HG03064 (cell line): Measurements from ENCODE around the gene EPOP.

Source experiments
- ATAC-seq: cut with Tn5 transposase; IDR thresholded peaks from one replicate; pipeline ENCODE4 v1.9.1; 2021; ENCODE audit warnings: low read depth; ENCODE audit not compliant: unreplicated experiment

The EPOP gene

DNA sequence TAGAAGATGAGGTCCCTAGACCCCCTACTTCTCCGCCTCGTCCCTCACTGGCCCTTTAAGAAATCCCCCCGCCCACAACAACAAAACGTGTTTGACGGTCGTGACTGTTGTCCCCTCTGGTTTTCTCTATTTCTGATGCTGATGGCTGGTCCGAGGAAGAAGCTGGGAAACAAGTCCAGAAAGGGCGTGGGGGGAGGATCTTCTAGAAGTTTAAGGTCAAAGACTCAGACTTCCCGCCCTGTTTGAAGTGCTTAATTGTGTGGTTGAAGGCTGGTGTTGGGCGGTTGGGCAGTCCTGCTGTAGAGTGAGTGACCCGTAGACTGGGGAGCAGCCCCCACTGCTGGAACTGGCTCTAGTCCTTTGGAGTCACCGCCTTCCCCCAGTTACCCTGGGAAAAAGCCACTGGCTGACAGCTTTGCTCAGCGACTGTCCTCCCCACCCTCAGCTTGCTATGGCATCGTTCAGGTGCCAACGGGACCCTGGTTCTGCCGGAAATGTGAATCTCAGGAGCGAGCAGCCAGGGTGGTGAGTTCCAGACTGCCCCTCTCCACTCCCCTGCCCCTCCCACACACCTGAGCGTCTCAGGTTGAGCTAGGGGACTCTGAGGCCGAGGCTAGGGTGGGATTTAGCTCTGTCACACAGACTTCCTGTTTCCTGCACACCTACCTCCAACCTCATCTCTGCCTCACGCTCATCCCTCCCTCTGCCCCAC, 31.9 kb upstream of the EPOP start:
- no peak for ATAC-seq

DNA sequence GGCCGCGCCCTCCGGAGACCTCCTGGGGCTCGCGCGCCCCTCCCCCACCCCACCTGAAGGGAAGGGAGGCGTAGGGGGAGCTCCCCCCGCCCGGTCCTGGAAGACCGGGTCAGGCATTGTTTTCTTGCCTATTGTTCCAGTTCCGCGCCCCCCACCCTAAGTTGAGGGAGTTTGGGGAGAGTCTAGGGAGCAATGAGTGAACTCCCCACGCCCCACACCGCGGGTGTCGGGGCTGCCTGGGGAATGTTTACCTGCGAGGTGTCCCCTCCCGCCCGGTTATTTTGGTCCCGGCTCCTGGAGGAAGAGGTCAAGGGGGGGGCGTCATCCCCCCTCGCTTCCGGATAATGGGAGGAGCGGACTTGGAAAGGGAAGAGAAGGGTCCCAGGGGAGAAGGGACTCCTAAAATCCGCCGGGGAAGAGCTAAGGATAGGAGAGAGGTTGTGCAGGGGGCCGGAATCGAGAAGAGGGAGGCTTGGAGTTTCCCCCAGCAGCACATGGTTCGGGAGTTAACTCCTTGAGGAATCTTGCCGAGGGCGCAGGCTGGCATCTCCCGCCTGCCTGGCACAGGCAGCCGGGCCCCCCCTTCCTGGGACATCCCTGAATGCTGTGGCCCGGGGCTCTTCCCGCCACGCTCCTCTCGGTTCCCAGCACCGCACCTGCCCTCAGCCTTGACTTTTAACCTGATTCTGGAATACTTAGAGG, 31.2 kb upstream of the EPOP start:
- ATAC-seq, result no peak

DNA sequence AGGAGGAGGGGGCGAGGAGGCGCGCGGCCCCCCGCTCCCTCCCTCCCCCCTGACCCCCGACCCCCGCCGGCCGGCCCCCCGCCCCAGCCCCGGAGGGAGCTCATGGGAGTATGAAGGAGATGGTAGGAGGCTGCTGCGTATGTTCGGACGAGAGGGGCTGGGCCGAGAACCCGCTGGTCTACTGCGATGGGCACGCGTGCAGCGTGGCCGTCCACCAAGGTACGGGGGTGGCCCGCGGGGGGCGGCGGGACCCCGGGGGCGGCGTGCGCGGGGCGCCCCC, 30.7 kb upstream of the EPOP start:
- no peak for ATAC-seq

DNA sequence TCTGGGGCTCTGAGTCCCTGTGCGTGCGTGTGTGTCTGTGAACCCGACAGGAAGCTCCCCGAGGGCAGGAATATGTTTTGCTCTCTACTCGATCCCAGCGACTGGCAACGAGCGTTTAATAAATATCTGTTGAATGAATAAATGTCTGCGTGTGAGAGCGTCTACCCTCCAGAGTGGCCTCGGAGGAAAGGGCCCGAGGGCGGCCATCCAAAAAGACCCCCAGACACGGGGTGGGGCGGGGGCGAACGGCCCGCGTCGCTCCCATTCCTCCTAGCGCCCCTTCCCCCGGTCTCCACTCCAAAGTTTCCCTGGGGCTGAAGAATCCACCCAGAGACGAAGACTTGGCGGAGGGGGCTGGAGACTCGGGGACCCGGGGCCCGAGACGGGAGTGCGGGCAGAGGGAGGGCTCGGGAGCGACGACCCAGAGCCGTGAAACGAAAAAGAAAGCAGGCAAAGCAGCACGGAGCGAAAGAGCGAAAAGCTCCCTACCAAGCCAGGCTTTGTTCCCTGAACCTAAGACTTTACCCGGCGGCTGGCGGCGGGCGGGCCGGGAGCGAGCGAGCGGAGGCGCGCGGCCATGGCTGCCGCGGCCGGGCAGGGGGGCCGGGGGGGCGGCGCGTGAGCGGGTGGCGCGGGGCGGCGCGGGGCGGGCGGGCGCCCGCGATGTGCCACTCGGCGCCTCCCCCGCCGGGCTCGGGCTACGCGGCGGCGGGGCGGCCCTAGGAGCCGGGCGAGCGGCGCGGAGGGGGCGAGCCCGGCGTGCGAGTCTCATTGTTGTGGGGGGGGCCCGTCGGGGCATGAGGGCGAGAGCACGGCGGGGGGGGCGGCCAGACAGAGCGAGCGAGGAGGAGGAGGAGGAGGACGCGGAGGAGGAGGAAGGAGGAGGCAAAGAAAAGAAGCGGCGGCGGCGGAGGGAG, 30.1 kb upstream of the EPOP start, which contains the start of gene MLLT6:
Gene MLLT6 (plus strand): TSS at position 668 of the 917 bp plus-strand sequence. CDS start 360 bp downstream, outside the sequence.
- ATAC-seq, result no peak

DNA sequence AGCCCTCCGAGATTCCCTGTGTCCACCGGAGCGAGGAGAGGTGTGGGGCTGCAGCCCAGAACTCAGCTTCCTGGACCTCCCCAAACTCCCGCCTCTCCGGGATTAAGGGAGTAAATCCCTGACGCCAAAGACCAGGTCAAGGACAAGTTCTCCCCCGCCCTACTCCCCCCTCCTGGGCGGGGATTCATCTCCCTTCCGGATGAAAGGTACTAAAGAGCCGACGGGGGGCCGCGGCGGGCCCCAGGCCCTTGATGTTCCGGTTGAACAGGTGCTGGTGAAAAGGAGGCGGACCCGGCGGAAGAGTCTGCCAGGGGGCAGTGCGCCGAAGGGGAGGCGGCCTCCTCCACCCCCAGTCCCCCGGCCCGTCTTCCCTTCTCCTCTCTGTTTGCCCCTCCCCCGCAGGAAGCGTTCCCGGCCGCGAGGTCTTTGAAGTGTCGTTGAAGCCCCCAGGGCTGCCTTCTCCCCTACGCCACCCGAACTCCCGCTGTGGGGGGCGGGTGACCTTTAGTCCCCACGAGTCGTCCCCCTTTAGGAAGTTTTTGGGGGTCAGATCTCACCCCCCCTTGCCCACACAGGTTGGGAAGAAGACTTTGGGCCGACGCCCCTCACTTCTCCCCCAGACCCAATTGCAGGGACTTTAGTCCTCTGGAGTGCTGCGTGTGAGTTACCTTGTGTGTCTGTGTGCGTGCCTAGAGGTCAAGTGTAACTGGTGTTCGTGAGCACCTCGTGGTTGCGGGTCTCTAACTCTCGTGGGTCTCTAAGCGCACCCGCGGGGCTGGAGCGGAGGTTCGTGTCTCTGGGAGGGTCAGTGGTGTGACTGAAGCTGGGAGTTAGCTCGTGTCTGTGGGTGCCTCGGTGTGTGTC, 29.2 kb upstream of the EPOP start:
- no peak for ATAC-seq

DNA sequence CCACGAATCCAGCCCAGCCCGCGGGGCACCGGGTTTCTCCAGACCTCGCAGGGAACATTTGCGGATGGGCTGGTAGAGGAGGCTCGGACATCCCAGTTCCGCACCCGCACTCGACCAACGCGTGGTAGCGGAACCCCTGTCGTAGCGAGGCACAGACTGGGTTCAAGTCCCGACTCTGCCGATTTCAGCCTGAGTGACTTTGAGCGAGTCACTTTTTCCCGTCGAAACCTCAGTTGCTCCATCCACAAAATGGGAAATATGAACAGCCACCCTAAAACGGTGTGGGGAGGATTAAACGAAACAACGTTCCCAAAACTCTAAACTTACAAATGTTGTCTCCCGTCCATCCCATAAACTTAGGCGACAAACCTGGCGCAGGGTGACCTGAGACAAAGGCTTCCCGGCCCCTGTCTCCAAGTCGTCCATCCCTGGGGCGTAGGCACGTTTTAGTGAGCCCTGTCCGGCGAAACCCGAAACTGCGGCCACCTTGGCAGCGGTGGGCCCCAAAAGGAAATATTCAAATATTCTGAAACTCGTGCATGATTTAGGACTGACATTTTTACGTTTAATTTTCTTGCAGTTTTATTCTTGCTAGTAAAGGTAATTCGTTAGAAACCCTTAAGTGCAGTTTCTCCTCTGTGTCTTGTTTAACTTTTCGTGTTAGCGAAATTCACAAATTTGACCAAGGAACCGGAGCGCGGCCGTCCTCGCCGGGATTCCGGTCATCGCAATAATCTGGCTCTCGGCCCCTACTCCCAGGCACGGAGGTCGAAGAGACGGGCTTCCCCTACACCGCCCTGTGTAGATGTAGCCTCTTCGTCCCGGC, 28.4 kb upstream of the EPOP start:
- ATAC-seq, result no peak

DNA sequence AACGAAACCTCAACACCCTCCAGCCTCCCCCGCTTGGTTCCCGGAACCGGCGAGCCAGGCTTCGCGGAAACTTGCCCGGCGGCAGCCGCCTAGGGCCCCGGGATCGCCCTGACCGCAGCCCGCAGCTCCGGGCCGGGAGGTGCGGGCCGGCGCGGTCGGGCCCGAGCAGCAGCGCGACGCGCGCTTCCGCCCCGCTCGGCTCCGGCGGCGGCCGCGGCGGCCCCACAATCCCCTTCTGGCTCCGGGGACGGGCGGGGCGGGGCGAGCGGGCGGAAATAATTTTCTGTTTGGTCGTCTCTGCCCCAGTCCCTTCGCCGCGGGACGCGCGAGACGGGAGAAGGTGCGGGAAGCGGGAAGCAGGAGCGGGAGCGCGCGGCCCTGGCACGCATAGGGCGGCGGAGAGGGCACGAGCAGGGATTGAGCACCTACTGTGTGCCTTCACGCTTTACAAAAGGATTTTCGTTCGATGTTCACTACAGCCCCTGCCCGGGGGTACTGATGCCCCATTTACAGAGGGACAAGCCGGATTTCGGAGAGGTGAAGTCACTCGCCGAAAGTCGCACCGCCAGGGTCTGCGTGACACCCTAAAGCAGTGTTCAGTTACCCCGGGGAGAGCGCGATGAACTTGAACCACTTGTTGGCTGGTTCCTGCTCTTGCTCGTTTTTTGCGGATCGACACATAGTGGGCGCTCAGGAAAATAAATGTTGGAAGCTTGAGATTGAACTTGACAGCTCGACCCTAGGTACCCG, 27.6 kb upstream of the EPOP start:
- ATAC-seq, result no peak

DNA sequence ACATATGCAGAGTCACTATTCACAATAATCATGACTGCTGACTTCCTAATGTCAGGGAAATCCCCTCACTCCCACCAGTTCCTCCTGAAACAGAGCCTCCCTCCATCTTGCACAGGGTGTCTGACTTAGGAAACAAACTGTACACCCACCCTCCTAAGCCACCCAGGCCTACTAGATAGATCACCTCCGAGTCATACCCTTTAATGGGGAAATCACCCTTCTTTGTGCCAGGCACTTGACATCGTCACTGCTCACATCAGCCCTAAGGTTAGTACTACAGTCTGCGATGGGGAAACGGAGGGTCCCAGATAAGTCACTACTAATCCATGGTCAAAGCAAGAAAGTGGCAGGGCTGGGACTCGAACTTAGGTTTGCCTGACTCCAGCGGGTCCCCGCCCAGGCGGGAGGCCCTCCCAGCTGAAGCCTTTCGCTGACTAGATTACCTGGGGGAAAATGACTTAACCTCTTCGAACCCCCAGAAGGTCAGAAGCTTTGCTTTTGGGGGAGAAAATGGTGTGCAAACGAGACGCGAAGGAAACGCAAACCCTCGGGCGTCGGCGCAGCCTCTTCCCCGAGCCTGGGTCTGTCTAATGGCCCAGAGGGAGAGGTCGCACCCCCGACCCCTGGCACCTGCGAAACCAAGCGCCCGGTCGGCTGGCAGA, 26.9 kb upstream of the EPOP start:
- no peak for ATAC-seq

DNA sequence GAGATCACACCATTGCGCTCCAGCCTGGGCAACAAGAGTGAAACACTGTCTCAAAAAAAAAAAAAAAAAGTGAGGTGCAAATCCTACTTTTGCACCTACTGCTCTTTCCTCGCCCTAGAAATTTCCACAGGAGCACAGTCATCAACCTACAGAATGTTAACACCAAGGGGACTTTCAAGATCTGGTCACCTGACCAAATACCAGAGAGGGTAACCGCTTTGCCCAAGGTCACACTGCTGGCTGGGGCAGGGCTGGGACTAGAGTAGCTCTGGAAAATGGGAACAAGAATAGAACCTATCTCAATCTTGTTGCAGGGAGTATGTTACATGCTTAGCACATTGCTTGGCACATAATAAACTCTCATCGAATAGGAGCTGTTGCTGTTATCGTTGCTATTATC, 24.0 kb upstream of the EPOP start:
- no peak for ATAC-seq

DNA sequence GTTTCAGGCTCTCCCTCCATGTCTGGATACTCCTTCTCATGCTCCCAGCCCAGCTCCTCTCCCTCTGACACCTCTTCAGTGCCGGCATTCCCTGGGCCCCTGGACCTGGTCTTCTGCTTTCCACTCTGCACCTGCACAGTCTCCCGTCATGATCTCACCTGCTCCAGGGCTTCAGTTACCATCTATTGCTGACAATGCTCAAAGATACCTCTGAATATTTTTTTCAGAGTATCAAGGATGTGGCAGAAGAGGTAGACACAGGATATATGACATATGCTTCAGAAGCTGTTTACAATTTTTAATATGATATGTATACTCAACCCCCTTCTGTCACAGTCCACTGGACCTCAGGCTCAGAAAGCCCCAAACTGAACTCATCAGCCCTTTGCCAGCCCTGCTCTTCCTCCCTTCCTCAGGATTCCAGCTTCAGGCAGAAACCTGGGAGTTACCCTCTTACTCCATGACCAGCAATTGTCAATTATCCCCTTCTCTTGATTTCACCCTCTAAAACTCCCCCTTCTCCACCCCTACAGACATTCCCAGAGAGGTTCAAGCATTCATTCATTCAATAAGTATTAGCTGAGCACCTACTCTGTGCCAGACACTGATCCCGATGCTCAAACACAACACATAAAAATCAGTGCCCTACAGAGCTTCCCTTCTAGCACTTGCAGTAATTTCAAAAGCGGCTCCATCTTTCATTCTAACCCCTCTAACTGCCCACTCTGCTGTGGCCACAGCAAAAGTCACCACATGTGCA, 22.5 kb upstream of the EPOP start:
- ATAC-seq, result no peak

DNA sequence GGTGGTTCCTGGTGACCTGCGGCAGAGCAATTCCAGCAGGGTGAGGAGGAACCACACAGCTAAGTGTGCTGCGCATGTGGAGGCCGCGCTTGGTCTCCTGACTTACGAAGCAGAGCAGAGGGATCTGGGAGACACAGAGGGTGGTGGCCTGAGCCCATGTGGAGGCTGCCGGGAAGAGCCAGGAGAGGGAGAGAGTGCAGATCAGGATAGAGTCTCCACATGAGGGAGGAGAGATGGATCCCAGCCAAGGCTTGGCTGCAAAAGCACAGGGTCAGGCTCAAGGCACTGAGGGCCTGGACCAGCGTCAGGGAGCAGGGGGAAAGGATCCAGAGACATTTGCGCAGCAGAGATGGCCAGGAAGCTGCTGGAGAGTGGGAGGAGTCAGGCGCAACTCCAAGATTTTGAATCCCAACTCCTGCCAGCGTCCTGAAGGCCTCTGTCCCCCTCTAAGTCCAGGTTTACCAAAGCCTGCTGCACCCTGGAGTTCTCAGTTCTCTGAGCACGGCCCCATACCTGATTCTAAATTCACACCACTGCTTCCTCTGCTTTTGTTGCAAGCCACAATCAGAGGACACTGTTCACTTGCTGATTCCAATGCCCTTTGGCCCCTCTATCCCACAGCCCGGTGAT, 19.1 kb upstream of the EPOP start:
- no peak for ATAC-seq

DNA sequence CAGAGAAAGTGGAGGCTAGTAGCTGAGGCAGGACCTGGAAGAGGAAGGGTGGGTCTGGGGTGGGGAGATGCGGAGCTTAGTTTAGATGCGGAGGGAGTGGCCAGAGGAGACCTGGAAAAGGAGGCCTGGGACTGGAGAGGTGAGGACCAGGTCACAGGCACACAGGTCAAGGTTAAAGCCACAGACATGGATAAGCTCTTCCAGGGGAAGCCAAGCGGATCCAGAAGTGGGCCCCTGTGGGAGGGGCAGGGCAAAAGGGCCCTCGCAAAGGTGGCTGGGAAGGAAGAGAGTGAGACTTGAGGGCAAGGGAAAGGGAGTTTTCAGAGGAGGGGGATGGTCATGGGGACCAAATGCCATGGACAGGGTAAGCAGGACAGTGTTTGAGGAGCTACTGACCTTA, 16.4 kb upstream of the EPOP start:
- ATAC-seq, result no peak

DNA sequence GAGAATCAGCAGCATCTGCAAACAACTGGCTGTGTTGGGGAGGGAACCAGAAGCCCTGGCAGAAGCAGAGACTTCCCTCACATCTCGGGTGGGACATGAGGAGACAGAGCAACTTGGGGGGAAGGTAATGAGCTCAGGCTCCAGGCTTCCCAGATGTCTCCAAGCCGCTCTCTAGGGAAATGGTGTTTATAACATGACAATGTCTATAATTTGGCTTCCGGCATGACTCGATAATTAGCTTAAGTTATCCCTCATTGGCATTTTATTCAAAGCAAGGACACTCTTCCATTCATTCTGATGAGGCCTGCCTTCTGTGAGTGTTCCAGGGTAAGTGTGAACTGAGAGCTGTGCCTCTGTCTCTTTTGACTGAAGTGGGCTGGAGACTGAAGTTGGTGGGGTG, 15.6 kb upstream of the EPOP start:
- no peak for ATAC-seq

DNA sequence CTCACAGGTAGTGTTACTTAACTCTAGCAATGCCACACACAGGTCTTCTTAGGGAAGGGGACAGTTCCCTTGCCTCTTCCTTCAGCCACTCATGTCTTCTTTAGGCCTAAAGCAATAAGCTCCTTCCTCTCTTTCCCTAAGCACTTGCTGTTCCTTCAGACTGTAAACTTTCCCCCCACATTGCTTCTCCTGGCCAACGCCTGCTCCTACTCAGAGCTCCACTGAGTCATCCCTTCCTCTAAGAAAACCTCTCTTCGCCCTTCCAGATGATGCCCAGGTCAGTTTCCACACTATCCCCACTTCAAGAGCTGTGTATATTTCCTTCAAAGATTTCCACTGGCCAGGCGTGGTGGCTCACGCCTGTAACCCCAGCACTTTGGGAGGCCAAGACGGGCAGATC, 12.5 kb upstream of the EPOP start:
- no peak for ATAC-seq

DNA sequence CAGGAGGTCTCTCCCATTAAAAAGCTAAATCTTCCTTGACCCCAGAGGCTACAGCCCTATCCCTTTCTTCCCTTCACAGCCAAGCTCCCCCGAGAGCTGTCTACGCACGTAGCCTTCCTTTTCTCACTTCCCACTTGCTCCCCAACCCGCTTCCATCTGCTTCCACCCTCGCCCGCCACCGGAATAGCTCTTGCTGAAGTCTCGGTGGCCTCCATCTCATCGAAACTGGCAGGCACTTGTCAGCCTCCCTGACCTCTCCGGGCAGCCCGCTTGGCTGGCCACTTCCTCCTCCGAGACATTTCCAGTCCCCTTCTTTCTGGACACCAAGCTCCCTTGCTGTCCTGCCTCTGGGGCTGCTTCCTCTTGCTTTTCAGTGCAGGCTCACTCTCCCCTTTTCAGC, 10.7 kb upstream of the EPOP start:
- ATAC-seq, result no peak

DNA sequence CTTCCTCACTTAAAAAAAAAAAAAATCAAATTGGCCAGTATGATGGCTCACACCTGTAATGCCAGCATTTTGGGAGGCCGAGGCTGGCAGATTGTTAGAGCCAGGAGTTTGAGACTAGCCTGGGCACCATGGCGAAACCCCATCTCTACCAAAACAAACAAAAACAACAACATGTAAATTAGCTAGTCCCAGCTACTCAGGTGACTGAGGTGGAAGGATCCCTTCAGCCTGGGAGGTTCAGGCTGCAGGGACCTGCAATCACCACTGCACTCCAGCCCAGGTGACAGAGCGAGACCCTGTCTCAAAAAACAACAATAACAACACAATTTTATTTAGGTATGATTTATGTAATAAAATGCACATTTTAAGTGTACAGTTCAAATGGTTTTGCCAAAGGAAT, 6.3 kb upstream of the EPOP start:
- no peak for ATAC-seq

DNA sequence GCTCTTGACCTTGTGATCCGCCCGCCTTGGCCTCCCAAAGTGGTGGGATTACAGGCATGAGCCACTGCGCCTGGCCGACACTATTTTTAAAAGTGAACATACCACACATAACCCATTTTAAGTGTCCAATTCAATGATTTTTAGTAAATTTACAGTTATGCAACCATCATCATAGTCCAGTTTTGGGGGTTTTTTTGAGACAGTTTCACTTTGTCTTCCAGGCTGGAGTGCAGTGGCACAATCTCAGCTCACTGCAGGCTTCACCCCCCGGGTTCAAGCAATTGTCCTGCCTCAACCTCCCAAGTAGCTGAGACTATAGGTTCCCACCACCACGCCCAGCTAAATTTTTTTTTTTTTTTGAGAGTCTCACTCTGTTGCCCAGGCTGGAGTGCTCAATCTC, 3.1 kb upstream of the EPOP start:
- ATAC-seq, result no peak
